ENCODE data around the gene FTL. TPM values are rescaled to one million over a fixed set of nuclear protein-coding genes. Genes with fewer than 3 reads are reported as not detected.

FTL gene
- total RNA-seq, 1 donor from 2014 or later = 1,701 TPM

GRCh38 chr19:48962029-48962848, 2.9 kb upstream of the FTL start:
- TF ChIP-seq, protein P1, sequence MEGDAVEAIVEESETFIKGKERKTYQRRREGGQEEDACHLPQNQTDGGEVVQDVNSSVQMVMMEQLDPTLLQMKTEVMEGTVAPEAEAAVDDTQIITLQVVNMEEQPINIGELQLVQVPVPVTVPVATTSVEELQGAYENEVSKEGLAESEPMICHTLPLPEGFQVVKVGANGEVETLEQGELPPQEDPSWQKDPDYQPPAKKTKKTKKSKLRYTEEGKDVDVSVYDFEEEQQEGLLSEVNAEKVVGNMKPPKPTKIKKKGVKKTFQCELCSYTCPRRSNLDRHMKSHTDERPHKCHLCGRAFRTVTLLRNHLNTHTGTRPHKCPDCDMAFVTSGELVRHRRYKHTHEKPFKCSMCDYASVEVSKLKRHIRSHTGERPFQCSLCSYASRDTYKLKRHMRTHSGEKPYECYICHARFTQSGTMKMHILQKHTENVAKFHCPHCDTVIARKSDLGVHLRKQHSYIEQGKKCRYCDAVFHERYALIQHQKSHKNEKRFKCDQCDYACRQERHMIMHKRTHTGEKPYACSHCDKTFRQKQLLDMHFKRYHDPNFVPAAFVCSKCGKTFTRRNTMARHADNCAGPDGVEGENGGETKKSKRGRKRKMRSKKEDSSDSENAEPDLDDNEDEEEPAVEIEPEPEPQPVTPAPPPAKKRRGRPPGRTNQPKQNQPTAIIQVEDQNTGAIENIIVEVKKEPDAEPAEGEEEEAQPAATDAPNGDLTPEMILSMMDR (IDR thresholded peaks at IDR 0.05; ENCODE audit: insufficient read depth, low read length, severe bottlenecking) = no peak
- FAIRE-seq (no peak), DNase-seq (ENCODE audit: low read depth) (no peak)
- Histone ChIP-seq H3K36me3 (ENCODE audit: control insufficient read depth, insufficient read depth, low read length) (peaks cover 2% of the 10 kb centered on the region), H3K27me3 (ENCODE audit: control insufficient read depth, insufficient read depth, low read length) (no peaks in the 10 kb centered on the region), H3K4me3 (ENCODE audit: low read depth, low read length) (no peak overlapping the region)

- no peaks in the 10 kb centered on the region for H3K27me3 ChIP-seq (ENCODE audit: control insufficient read depth, insufficient read depth, low read length)
- FAIRE-seq (no peak), DNase-seq (ENCODE audit: low read depth) (no peak)
- no peak overlapping the region for H3K4me3 ChIP-seq (ENCODE audit: low read depth, low read length)
- TF ChIP-seq, protein P1 (IDR thresholded peaks at IDR 0.05; ENCODE audit: insufficient read depth, low read length, severe bottlenecking) = no peak
- peaks cover 2% of the 10 kb centered on the region for H3K36me3 ChIP-seq (ENCODE audit: control insufficient read depth, insufficient read depth, low read length)
These were observed 2.3 kb upstream of the FTL start for GRCh38 chr19:48962849-48963165.

- no peak for FAIRE-seq
- peak overlapping the region; percentile 16 for H3K4me3 ChIP-seq (ENCODE audit: low read depth, low read length)
- peaks cover 3% of the 10 kb centered on the region for H3K36me3 ChIP-seq (ENCODE audit: control insufficient read depth, insufficient read depth, low read length)
- DNase-seq (ENCODE audit: low read depth) = peak; percentile 56
- no peaks in the 10 kb centered on the region for H3K27me3 ChIP-seq (ENCODE audit: control insufficient read depth, insufficient read depth, low read length)
- TF ChIP-seq, protein P1 (IDR thresholded peaks at IDR 0.05; ENCODE audit: insufficient read depth, low read length, severe bottlenecking) = no peak
These were observed 1.5 kb upstream of the FTL start for GRCh38 chr19:48963371-48964204.

DNA sequence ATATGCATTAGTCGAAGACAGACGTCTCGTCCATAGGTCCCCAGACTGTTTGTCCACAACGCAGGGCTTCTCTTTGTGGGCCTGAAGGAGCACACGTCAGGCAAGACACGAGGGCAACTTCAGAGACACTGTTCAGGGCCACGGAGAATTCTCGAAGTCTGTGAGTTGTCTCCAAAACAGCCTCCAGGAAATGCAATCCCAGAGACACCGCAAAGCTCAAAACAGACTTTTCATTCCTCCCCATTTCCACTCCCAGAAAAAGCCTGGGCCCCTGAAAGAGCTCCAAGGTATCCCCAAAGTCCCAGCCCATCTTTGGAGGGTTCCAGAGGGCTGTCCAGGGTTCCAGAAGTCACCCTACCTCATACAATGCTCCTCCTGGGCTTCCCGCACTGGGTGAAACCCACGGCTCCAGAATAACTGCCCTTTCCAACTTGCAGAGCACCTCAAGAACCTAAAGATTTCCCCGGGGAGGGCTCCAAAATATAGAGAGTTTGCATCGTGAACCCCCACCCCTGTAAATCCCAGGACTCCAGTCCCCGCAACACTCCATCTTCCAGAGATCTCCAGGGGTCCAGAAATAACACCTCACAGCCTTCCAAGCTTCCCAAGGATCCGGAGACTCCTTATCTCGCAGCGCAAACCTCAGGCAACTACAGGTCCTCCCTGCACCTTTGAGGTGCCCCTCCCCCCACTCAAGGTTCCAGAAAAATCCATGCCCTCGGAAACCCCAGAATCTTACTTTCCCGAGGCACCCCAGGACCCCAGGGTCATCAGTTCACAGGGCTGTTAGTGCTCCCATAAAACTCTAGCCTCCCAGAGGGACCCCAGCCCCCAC, 687 bp upstream of the FTL start:
- TF ChIP-seq, protein P1 (IDR thresholded peaks at IDR 0.05; ENCODE audit: insufficient read depth, low read length, severe bottlenecking) = no peak
- no peak for FAIRE-seq
- Histone ChIP-seq H3K36me3 (ENCODE audit: control insufficient read depth, insufficient read depth, low read length) (peaks cover 6% of the 10 kb centered on the region), H3K4me3 (ENCODE audit: low read depth, low read length) (peak overlapping the region; percentile 85), H3K27me3 (ENCODE audit: control insufficient read depth, insufficient read depth, low read length) (no peaks in the 10 kb centered on the region)
- no peak for DNase-seq (ENCODE audit: low read depth)

DNA sequence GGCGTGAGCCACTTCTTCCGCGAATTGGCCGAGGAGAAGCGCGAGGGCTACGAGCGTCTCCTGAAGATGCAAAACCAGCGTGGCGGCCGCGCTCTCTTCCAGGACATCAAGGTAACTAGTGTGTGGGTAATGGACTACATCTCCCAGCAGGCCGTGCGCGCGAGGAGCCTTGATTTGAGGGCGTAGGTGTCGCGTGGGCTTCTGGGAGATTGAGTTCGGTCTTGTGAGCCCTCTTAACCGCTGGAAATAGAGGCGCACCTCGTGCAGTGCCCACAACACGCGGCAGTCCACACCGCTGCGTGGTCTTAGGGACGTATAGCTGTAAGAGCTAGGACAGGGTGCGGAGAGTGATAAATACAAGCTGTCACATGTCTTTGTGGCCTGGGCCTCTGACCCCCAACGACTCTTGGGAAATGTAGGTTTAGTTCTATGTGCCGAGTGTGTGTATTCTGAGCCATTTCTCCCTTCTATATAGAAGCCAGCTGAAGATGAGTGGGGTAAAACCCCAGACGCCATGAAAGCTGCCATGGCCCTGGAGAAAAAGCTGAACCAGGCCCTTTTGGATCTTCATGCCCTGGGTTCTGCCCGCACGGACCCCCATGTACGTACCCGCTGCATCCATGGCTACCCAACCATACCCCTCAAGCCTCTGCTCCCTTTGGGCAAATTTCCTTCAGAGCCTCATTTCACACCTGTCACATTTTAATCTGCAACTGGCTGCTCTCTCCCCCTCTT, 864 bp downstream of the FTL start:
- no peak for FAIRE-seq
- Histone ChIP-seq H3K27me3 (ENCODE audit: control insufficient read depth, insufficient read depth, low read length) (no peaks in the 10 kb centered on the region), H3K36me3 (ENCODE audit: control insufficient read depth, insufficient read depth, low read length) (peaks cover 13% of the 10 kb centered on the region), H3K4me3 (ENCODE audit: low read depth, low read length) (peak overlapping the region; percentile 85)
- DNase-seq (ENCODE audit: low read depth) = peak; percentile 79
- TF ChIP-seq, protein P1 (IDR thresholded peaks at IDR 0.05; ENCODE audit: insufficient read depth, low read length, severe bottlenecking) = no peak
